ENCODE results near the gene MALT1.

The MALT1 gene

GRCh38 chr18:58692422-58693185 lies 21.3 kb downstream of the MALT1 start:
- H3K4me1 ChIP-seq (ENCODE audit: control insufficient read depth in 1 of 2, insufficient read depth in 1 of 2, low read depth in 1 of 2, low read length in 1 of 2): peaks cover 4 to 13% of the 10 kb centered on the region in 2 experiments
- H3K4me3 ChIP-seq (ENCODE audit: low read depth in 1 of 2, low read length in 1 of 2): no peak overlapping the region
- no peaks in the 10 kb centered on the region for H3K27me3 ChIP-seq
- no peak for TF ChIP-seq CTCF (IDR thresholded peaks at IDR 0.05)
- no peak overlapping the region for H3K27ac ChIP-seq
- H3K36me3 ChIP-seq: peaks cover 1% of the 10 kb centered on the region
- no peaks in the 10 kb centered on the region for H3K9me3 ChIP-seq

GRCh38 chr18:58694221-58694620 lies 23.0 kb downstream of the MALT1 start:
- Histone ChIP-seq H3K27ac (no peak overlapping the region), H3K36me3 (peaks cover 3% of the 10 kb centered on the region), H3K9me3 (no peaks in the 10 kb centered on the region), H3K4me3 (ENCODE audit: low read depth in 1 of 2, low read length in 1 of 2) (no peak overlapping the region), H3K4me1 (ENCODE audit: control insufficient read depth in 1 of 2, insufficient read depth in 1 of 2, low read depth in 1 of 2, low read length in 1 of 2) (peaks cover 0 to 6% of the 10 kb centered on the region in 2 experiments), H3K27me3 (no peaks in the 10 kb centered on the region)
- TF ChIP-seq CTCF (IDR thresholded peaks at IDR 0.05): no peak

- H3K9me3 ChIP-seq: no peaks in the 10 kb centered on the region
- H3K27ac ChIP-seq: no peak overlapping the region
- H3K4me3 ChIP-seq (ENCODE audit: low read depth in 1 of 2, low read length in 1 of 2): no peak overlapping the region
- H3K4me1 ChIP-seq (ENCODE audit: control insufficient read depth in 1 of 2, insufficient read depth in 1 of 2, low read depth in 1 of 2, low read length in 1 of 2): peaks cover 0 to 6% of the 10 kb centered on the region in 2 experiments
- no peaks in the 10 kb centered on the region for H3K27me3 ChIP-seq
- no peak for TF ChIP-seq CTCF (IDR thresholded peaks at IDR 0.05)
- peaks cover 3% of the 10 kb centered on the region for H3K36me3 ChIP-seq
These were observed 23.6 kb downstream of the MALT1 start for GRCh38 chr18:58694720-58695468.

- Histone ChIP-seq H3K27ac (no peak overlapping the region), H3K9me3 (no peaks in the 10 kb centered on the region), H3K4me1 (ENCODE audit: control insufficient read depth in 1 of 2, insufficient read depth in 1 of 2, low read depth in 1 of 2, low read length in 1 of 2) (peaks cover 0 to 6% of the 10 kb centered on the region in 2 experiments), H3K36me3 (peaks cover 3% of the 10 kb centered on the region), H3K27me3 (no peaks in the 10 kb centered on the region), H3K4me3 (ENCODE audit: low read depth in 1 of 2, low read length in 1 of 2) (no peak overlapping the region)
- TF ChIP-seq CTCF (IDR thresholded peaks at IDR 0.05): no peak
These were observed 24.5 kb downstream of the MALT1 start for GRCh38 chr18:58695772-58696171.

GRCh38 chr18:58697146-58697545 lies 25.9 kb downstream of the MALT1 start:
- no peaks in the 10 kb centered on the region for H3K4me1 ChIP-seq (ENCODE audit: control insufficient read depth in 1 of 2, insufficient read depth in 1 of 2, low read depth in 1 of 2, low read length in 1 of 2)
- H3K9me3 ChIP-seq: no peaks in the 10 kb centered on the region
- H3K36me3 ChIP-seq: peaks cover 10% of the 10 kb centered on the region
- H3K27ac ChIP-seq: no peak overlapping the region
- H3K4me3 ChIP-seq (ENCODE audit: low read depth in 1 of 2, low read length in 1 of 2): no peak overlapping the region
- no peaks in the 10 kb centered on the region for H3K27me3 ChIP-seq
- TF ChIP-seq CTCF (IDR thresholded peaks at IDR 0.05): no peak
